Immature natural killer cell (primary cell): ENCODE data around the gene TMOD3. TPM values are rescaled to one million over a fixed set of nuclear protein-coding genes. Genes with fewer than 3 reads are reported as not detected.
"Not testable (repeated sequence)": the region's sequence is repeated elsewhere in the genome, so short reads cannot be mapped to it uniquely, and the experiment has no call there.

ENCODE experiments used
- DNase-seq, 3 donors: peaks; one replicate each; pipeline ENCODE4 v3.0.0; 2022; ENCODE audit warnings: mixed read lengths in 1 of 3
- H3K27ac Mint-ChIP-seq, 6 donors: one replicate each; pipeline ENCODE4 v1.8.0; 2020; ENCODE audit warnings: mixed read lengths in 6 of 6, mild to moderate bottlenecking in 5 of 6, inconsistent platforms in 4 of 6, moderate library complexity in 3 of 6
- H3K27me3 Mint-ChIP-seq, 3 donors: one replicate each; pipeline ENCODE4 v1.8.0; 2020 to 2021; ENCODE audit warnings: low read depth in 3 of 3, mild to moderate bottlenecking in 3 of 3, mixed read lengths in 3 of 3, moderate library complexity in 3 of 3, inconsistent platforms in 1 of 3
- H3K36me3 Mint-ChIP-seq, 3 donors: one replicate each; pipeline ENCODE4 v1.8.0; 2020; ENCODE audit warnings: mixed read lengths in 3 of 3, inconsistent platforms in 2 of 3, mild to moderate bottlenecking in 2 of 3
- H3K4me1 Mint-ChIP-seq, 2 donors: one replicate each; pipeline ENCODE4 v1.8.0; 2020; ENCODE audit warnings: inconsistent platforms in 2 of 2, mild to moderate bottlenecking in 2 of 2, mixed read lengths in 2 of 2, moderate library complexity in 1 of 2
- H3K4me3 Mint-ChIP-seq, 5 donors: one replicate each; pipeline ENCODE4 v1.8.0; 2020; ENCODE audit warnings: mild to moderate bottlenecking in 5 of 5, mixed read lengths in 5 of 5, inconsistent platforms in 3 of 5, moderate library complexity in 3 of 5
- H3K9me3 Mint-ChIP-seq, 6 donors: one replicate each; pipeline ENCODE4 v1.8.0; 2020; ENCODE audit warnings: mild to moderate bottlenecking in 6 of 6, mixed read lengths in 6 of 6, inconsistent platforms in 4 of 6, moderate library complexity in 3 of 6
- polyA plus RNA-seq, 3 donors: library from polyadenylated mRNA; unstranded; fragments of 300-500 nt; fragmentation: Illumina TruSeq; gene quantifications; one replicate each; pipeline ENCODE4 v1.2.3, GENCODE V29; 2021

The TMOD3 gene
- polyA plus RNA-seq: 10 to 100 TPM; 28.9 to 50.9 (median 38.7) TPM

DNA sequence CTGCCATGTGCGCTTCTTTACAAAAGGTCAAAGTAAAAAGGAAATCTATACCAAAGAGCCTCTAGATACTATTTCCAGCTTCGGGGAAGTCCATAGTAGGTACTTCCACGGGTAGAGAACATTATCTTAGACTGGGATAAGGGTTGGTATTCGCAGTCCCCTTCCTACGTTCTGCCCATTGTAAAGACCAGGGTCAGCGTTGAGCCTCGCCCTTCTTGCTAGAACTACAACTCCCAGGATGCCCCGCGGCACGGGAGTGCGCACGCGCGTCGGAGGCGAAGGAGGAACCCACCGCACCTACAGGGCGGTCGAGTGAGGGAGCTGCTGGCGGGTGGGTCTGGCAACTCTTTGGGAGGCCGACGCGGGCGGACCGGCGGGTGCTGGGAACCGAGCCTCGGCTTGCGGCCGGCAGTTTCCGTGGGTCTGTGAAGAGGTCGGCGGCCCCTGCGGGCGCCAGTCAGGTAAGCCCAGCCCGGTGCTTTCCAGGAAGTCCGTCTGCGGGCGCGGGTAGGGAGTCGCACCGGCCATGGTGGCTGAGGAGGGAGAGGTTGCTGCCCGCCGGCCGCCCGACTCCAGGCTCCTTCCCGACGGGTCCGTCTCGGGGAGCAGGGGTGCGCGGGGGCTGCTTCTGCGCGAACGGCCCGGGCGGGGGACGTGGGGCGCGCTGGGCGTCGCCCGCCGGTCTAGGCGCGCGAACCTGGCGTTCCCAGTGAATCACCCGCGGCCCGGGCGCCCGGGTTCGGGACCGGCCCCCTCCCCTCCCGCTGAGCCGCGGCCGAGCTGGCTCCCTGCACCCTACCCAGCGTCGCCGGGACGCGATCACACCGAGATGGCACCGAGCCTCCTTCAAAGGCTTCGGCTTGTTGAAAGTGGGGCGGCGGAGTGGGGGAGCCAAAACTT, at the start of gene TMOD3:
Gene TMOD3, plus strand, starts transcription at position 278 of the 900 bp plus-strand sequence. CDS start 33,232 bp downstream, outside the sequence.
- H3K27ac Mint-ChIP-seq: peak within 1 kb of the TSS; percentile 84 to 94 (median 94)
- H3K4me1 Mint-ChIP-seq: peaks cover 43 to 51% of the 10 kb centered on the region in 2 donors
- no peaks in the 10 kb centered on the region for H3K9me3 Mint-ChIP-seq
- H3K36me3 Mint-ChIP-seq: no peaks in the 10 kb centered on the region
- H3K4me3 Mint-ChIP-seq: peak within 1 kb of the TSS; percentile 93 to 96 (median 95)
- H3K27me3 Mint-ChIP-seq: peaks cover 2 to 6% (median 2%) of the 10 kb centered on the region in 3 donors
- DNase-seq: peak; percentile 87 to 89 (median 87)

DNA sequence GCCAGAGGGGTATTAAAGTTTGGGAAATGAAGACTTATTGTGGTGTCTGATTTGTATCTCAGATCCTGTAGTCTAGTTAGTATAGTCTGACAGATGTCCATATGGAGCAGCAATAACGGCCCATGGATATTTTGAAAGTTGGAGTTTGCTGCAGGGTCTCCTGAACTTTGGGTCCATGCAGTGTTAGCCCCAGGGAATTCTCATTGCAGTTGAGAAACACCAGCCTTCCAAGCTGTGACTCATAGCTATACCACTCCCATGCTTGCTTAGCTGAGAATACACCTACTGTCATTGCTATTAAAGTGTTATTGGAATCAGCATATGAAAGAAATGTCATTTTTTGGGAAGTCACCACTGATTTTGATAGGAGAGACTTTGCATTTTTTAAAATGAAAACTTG, 48.8 kb upstream of the TMOD3 start:
- H3K9me3 Mint-ChIP-seq: no peaks in the 10 kb centered on the region
- H3K4me3 Mint-ChIP-seq: no peak overlapping the region
- no peak for DNase-seq

DNA sequence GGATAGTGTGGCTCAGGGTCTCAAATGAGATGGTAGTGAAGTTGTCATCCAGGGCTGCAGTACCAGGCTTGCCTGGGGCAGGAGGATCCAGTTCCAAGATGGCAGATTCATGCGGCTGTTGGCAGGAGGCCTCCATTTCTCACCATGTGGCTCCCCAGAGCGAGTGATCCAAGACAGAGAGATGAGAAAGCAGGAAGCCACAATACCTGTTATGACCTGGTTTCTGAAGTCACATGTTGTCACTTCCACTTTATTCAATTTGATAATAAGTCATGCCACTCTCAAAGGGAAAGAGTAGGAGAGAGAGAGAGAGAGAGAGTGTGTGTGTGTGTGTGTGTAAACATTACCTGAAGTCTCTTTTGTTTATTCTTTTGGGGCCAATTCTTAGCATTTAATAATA, 47.9 kb upstream of the TMOD3 start:
- no peak overlapping the region for H3K4me3 Mint-ChIP-seq
- H3K36me3 Mint-ChIP-seq: peaks cover 0 to 25% (median 10%) of the 10 kb centered on the region in 3 donors
- H3K9me3 Mint-ChIP-seq: no peaks in the 10 kb centered on the region
- no peaks in the 10 kb centered on the region for H3K4me1 Mint-ChIP-seq
- DNase-seq: no peak
- H3K27me3 Mint-ChIP-seq: peaks cover 0 to 3% (median 2%) of the 10 kb centered on the region in 3 donors
- H3K27ac Mint-ChIP-seq: no peak overlapping the region

More for the DNA sequence above, 48.8 kb upstream of the TMOD3 start:
- Mint-ChIP-seq H3K27me3 (peaks cover 2 to 3% (median 2%) of the 10 kb centered on the region in 3 donors), H3K27ac (no peak overlapping the region), H3K4me1 (no peaks in the 10 kb centered on the region), H3K36me3 (peaks cover 0 to 23% (median 8%) of the 10 kb centered on the region in 3 donors)

DNA sequence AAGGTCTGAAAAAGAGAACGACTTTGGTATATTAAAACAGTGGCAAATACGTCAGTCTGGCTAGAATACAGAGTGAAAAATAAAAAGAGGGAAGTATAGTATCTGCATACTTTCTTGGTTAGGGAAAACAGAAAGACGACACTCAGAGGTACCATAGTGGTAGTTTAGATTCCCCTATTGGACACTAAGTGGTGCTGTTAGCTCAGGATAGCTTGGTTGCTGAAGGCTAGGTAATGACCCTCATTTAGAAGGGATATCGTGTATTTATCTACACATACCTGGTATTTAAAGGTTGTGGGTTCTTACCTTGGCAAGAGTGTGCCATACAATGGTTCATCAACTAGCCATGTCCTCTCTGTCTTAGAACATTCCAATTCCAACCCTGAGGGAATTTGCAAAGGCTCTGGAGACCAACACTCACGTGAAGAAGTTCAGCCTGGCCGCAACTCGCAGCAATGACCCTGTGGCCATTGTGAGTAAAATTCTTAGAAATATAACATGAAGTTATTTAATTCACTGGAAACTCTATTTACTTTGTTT, 47.0 kb upstream of the TMOD3 start:
- Mint-ChIP-seq H3K27ac (no peak overlapping the region), H3K27me3 (peaks cover 0 to 3% (median 2%) of the 10 kb centered on the region in 3 donors), H3K4me3 (no peak overlapping the region), H3K4me1 (no peaks in the 10 kb centered on the region), H3K36me3 (peaks cover 0 to 26% (median 11%) of the 10 kb centered on the region in 3 donors), H3K9me3 (no peaks in the 10 kb centered on the region)
- no peak for DNase-seq

DNA sequence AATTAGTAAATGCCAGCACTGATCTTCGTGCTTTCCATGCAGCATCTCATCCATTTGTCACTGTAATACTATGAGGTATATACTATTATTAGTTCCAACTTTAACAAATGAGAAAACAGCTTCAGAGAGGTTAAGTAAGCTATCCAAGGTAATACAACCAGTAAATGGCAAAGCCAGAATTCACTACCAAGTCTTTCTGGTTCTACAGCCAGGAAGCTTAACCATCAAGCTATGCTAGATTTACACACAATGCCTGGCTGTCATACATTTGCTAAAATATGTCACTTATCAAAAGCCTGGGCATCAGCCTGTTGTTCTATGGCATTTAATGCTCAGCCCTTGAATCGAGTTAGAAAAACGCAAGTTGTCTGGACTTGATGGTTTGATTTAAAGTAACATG, 45.5 kb upstream of the TMOD3 start:
- Mint-ChIP-seq H3K4me3 (no peak overlapping the region), H3K4me1 (no peaks in the 10 kb centered on the region), H3K27me3 (peaks cover 0 to 6% (median 2%) of the 10 kb centered on the region in 3 donors), H3K9me3 (no peaks in the 10 kb centered on the region), H3K36me3 (peaks cover 0 to 26% (median 11%) of the 10 kb centered on the region in 3 donors), H3K27ac (no peak overlapping the region)
- no peak for DNase-seq

DNA sequence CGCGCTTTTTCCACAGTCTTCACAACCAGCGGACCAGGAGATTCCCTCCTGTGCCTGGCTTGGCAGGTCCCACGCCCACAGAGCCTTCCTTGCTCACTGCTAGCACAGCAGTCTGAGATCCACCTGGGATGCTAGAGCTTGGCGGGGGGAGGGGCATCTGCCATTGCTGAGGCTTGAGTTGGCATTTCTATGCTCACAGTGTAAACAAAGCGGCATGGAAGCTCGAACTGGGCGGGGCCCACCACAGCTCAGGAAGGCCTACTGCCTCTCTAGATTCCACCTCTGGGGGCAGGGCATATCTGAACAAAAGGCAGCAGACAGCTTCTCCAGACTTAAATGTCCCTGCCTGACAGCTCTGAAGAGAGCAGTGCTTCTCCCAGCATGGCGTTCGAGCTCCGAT, 42.3 kb upstream of the TMOD3 start:
- not testable (repeated sequence) for H3K4me3 Mint-ChIP-seq, H3K9me3 Mint-ChIP-seq, H3K4me1 Mint-ChIP-seq, DNase-seq, H3K27me3 Mint-ChIP-seq, H3K27ac Mint-ChIP-seq
- peaks cover 0 to 14% (median 3%) of the 10 kb centered on the region in 3 donors for H3K36me3 Mint-ChIP-seq

DNA sequence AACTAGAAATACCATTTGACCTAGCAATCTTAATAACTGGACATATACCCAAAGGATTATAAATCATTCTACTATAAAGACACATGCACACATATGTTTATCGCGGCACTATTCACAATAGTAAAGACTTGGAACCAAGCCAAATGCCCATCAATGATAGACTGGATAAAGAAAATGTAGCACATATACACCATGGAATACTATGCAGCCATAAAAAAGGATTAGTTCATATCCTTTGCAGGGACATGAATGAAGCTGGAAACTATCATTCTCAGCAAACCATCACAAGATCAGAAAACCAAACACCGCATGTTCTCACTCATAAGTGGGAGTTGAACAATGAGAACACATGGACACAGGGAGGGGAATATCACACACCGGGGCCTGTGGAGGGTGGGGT, 37.0 kb upstream of the TMOD3 start:
- not testable (repeated sequence) for H3K9me3 Mint-ChIP-seq, DNase-seq, H3K27ac Mint-ChIP-seq, H3K36me3 Mint-ChIP-seq, H3K4me1 Mint-ChIP-seq, H3K4me3 Mint-ChIP-seq, H3K27me3 Mint-ChIP-seq

DNA sequence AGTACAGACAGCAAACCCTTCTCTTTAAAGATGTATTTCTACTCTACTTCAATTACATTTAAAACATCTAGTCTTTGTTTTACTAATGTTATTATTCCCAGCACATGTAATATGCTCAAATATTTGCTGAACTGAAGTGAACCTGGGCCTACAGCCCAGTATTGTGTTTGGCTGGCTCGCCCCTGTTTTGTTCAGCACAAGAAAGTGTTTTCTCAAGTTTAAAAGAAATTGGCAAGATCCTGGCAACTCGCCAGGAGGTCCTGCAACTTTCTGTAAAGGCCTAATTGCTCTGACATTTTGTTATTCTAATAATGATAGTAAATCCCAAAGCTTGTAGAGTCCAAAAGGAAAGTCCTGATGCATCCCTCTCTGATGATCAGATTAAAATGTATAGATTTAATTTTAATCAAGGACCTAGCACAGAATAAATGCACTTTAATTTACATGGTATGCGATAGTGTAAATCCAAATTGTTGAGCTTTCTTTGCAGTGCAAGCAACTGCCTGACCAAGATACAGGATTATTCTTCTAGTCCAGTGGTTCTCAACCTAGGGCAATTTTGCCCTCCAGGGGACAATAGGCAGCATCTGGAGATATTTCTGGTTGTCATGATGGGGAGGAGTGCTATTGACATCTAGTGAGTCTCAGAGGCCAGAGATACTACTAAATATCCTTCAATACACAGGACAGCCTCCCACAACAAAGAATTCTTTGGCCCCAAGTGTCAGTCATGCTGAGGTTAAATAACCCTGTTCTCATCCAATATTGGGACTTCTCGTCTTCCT, 35.7 kb upstream of the TMOD3 start:
- Mint-ChIP-seq H3K27ac (no peak overlapping the region), H3K36me3 (peaks cover 3 to 5% (median 3%) of the 10 kb centered on the region in 3 donors), H3K4me1 (no peaks in the 10 kb centered on the region), H3K4me3 (no peak overlapping the region), H3K9me3 (no peaks in the 10 kb centered on the region), H3K27me3 (peaks cover 0 to 2% (median 0%) of the 10 kb centered on the region in 3 donors)
- DNase-seq: no peak

DNA sequence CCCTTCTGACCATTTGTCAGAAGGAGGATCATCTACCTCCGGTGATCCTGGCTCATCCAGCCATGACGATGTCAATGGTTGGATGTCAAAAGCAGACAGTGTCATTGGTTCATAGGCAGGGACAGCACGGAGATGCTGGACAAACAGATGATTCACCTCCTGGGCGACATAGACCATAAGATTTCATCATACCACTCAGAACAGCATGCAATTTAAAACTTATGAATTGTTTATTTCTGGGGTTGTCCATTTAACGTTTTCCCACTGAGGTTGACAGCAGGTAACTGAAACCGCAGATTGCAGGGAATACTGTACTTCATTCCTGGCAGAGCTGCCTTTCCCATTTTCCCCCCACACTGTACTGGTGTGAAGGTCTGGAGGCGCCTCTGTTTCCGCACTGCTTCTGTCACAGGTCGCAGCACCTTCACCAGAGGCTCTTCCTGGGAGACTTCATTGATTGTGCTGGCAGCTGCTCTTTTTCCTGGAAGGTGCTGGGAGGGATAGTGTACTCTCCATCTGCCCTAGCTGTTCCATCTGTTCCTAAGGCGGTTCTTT, 32.5 kb upstream of the TMOD3 start:
- Mint-ChIP-seq H3K4me3 (no peak overlapping the region), H3K4me1 (no peaks in the 10 kb centered on the region), H3K9me3 (no peaks in the 10 kb centered on the region), H3K27me3 (peaks cover 0 to 2% (median 1%) of the 10 kb centered on the region in 3 donors), H3K27ac (no peak overlapping the region), H3K36me3 (peaks cover 3 to 8% (median 5%) of the 10 kb centered on the region in 3 donors)
- DNase-seq: no peak

DNA sequence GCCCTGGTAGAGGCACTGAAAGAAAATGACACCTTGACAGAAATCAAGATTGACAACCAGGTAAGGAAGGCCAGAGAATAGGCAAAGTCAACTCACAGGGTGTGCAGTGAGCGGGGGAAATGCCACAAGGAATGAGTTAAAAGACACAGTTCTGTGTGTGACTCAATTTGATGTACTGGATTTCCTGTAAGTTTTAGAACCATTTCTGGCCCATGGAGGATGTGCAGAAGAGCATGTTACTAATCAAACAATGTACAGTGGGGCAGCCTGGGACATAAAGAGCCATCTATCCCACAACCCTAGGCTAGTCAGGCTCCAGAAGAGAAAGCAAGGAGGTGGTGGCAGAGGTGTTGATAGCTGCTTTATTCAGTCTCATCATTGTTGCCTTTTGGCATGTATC, 31.2 kb upstream of the TMOD3 start:
- peaks cover 3 to 8% (median 5%) of the 10 kb centered on the region in 3 donors for H3K36me3 Mint-ChIP-seq
- no peaks in the 10 kb centered on the region for H3K4me1 Mint-ChIP-seq
- no peak overlapping the region for H3K4me3 Mint-ChIP-seq
- DNase-seq: no peak
- H3K9me3 Mint-ChIP-seq: no peaks in the 10 kb centered on the region
- peaks cover 0 to 2% (median 1%) of the 10 kb centered on the region in 3 donors for H3K27me3 Mint-ChIP-seq
- H3K27ac Mint-ChIP-seq: no peak overlapping the region

DNA sequence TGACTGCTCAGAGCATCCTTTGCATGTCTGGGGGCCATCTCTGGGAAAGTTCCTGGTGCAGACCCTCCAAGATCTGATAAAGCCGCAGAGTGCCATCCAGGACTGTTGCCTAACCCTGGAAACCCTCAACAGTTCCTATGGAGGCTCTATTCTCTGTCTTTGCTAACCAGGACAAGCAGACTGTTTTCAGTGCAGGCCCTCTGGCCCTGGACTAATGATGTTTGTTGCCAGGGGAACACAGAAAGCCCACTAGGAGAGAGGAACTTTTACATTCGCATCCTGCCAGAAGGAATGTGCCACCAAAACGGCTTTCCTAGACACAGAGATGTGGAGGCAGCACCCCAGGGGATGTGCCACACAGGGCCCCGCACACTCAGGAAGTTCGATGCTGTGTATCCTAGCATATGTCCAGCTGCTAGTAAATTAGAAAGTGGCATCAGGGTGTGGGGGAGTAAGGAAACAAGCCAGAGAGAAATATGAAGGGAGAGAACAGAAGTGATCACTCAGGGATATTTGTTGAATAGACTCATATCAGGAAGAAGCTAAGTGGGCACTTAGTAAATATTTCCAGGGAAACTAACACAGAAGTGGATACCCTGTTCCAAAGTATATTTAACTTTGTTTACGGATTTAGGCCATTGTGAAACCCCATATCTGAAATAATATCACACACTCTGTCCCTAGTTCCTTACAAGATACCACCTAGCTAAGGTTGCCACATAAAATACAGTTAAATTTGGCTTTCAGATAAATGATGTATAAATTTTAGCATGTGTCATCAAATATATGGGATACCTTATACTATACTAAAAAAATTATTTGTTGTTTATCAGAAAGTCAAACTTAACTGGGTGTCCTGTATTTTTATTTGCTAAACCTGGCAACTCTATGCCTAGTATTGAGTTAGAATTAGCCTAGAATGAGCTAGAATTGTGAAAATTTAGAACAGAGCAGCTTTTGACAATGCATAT, 29.9 kb upstream of the TMOD3 start:
- Mint-ChIP-seq H3K36me3 (peaks cover 3 to 8% (median 5%) of the 10 kb centered on the region in 3 donors), H3K4me1 (no peaks in the 10 kb centered on the region), H3K27me3 (peaks cover 0 to 2% (median 1%) of the 10 kb centered on the region in 3 donors), H3K9me3 (no peaks in the 10 kb centered on the region), H3K27ac (peak overlapping the region in 1 of 6 donors; percentile 40), H3K4me3 (no peak overlapping the region)
- no peak for DNase-seq

DNA sequence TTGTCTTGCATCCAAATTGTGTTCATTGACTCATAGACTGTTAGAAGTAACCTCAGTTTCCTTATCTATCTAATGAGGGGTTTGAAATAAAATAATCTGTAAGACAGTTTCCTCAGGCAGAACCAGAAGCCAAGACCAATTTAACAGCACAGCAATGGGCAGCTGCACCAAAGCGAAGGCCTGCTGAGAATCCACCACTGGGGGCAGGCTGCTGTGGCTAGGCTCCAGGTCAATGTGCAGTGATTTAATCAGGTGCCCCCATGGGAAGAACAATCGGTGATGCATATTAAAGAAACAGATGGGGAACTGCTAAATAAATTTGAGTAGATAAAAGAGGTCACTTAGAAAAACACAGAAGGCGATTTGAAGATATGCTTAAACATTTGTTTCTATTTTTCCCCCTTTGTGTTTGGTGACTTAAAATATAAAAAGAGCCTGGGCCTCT, 28.0 kb upstream of the TMOD3 start:
- no peak overlapping the region for H3K27ac Mint-ChIP-seq
- no peak overlapping the region for H3K4me3 Mint-ChIP-seq
- H3K9me3 Mint-ChIP-seq: no peaks in the 10 kb centered on the region
- H3K36me3 Mint-ChIP-seq: peaks cover 5 to 11% (median 5%) of the 10 kb centered on the region in 3 donors
- no peaks in the 10 kb centered on the region for H3K4me1 Mint-ChIP-seq
- DNase-seq: no peak
- H3K27me3 Mint-ChIP-seq: peaks cover 0 to 2% (median 1%) of the 10 kb centered on the region in 3 donors
